Myocyte (in vitro differentiated cells): ENCODE measurements around the gene KCMF1. TPM values are rescaled to one million over a fixed set of nuclear protein-coding genes. Genes with fewer than 3 reads are reported as not detected.
A peak's percentile ranks its signal among the peaks of the same experiment; 100 is the strongest.

Source experiments
- DNase-seq: peaks from one replicate; pipeline ENCODE4 v3.0.0-alpha.2; 2012; ENCODE audit warnings: low read depth
- total RNA-seq: library from RNA; depleted of rRNA; stranded (reverse); fragments of >200 nt; gene quantifications from 2 replicates; pipeline ENCODE4 v1.2.3, GENCODE V29; 2014

KCMF1 gene
- total RNA-seq, 1 donor from 2014 or later = 79.6 TPM

GRCh38 chr2:85077859-85078419 is 107.0 kb downstream of the KCMF1 start:
- DNase-seq = no peak

DNA sequence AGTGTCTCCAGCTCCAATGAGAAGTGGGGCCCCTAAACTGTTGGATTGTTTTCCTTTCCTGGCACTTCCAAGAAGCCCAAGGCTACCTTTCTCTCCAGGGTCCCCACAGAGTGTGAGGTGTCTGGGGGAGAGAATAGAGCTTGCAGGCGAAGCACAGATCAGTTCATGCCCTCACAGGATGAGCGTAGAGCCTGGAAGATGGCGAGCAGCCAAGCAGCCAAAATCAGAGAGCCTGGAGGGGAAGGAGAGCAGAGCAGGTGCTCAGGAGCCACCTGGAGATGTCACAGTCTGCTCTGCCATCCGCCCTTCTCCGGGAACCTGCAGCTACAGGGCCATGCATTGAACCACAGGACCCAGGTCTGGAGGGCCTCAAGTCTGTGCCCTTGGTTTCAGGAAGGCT is 107.6 kb downstream of the KCMF1 start:
- DNase-seq = no peak

DNA sequence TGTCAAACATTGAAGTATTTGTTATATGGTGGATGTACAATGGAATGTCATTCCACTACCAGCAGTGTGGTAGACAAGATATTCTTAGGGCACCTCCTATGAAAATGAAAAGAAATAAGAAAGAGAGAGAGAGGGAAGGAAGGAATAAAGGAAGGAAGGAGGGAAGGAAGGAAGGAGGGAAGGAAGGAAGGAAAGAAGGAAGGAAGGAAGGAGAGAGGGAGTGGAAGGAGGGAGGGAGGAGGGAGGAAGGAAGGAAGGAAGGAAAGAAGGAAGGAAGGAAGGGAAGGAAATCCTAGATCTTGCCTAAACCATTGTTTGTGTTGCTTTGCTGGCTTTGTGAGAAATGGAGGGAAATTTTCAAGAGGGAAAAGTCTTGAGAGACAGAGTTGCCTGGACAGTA is 112.1 kb downstream of the KCMF1 start:
- no peak for DNase-seq

DNA sequence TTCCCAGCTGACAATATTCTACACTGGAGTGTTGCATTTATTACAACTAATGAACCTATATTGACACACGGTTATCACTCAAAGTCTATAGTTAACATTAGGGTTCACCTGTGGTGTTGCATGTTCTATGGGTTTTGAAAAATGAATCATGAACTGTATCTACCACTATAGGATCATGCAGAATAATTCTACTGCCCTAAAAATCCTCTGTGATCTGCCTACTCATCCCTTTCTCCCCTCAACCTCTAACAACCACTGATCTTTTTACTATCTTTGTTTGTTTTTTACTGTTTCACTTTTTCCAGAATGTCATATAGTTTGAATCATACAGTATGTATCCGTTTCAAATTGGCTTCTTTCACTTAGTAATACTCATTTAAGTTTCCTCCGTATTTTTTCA is 114.6 kb downstream of the KCMF1 start:
- no peak for DNase-seq

DNA sequence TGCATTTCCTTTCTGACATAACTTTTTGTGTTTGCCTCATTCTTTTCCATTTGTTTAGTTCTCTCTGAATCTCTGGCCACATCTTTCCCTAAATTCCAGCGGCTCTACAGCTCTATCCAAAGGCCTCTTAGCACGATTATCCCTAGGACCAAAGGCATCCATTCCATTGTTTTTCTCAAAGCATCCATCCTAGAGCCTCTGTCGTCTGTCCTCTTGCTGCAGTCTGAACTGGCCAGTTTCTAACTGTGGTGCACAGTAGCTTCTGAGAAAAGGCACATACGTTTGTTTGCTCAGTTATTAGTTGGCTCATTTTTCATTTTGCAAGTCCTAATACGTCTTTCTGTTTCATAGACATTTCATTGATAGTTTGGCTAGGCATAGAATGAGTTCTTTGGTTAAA is 116.6 kb downstream of the KCMF1 start:
- no peak for DNase-seq

DNA sequence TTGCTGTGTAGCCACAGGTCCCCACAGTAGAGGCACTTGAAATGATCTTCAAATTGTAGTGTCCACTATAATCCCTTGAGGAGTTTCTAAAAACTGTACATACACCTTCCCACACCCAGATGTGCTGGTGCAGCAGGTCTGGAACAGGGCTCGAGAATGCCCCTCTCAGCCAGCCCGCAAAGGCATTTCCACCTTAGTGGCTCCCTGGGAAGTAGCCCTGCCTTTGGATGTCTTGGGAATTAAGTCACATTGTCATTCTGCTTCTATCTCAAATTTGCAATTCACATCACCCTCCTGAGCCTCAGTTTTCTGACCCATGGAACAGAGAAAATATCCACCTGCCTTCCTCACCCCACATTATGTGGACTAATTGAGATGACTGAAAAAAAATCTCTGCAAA is 118.0 kb downstream of the KCMF1 start:
- no peak for DNase-seq

GRCh38 chr2:85089585-85089984 is 118.6 kb downstream of the KCMF1 start:
- peak; percentile 10 for DNase-seq

DNA sequence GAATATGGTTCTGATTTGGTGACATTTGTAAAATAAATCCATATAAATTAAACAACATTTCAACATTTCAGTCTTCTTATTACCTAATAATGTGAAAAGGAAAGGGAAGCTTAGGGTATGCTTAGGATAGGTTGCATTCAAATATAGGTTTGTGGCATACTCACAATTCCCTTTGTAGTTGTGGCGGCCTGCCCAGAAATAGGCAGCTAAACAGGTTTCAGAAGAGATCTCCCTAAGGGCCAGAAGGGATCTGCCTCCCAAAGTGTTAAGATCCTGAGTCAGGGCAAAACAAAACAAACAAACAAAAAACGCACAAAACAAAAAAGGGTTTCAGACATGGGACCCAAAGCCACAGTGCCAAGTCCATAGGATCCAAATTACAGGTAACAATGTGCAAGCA is 120.9 kb downstream of the KCMF1 start:
- DNase-seq = no peak

GRCh38 chr2:85095094-85095493 is 124.1 kb downstream of the KCMF1 start:
- no peak for DNase-seq

DNA sequence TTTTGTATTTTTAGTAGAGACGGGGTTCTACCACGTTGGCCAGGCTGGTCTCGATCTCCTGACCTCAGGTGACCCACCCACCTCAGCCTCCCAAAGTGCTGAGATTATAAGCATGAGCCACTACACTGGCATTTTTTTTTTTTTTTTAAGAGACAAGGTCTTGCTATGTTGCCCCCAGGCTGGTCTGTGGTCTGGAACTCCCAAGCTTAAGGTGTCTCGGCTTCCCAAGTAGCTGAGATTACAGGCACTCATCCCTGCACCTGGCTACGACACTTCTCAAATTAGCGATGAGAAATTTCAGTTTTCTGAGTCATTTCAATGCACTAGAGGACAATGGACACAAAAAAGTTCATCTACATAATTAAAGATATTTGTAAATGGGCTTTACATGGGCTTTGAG is 125.7 kb downstream of the KCMF1 start:
- DNase-seq = no peak

DNA sequence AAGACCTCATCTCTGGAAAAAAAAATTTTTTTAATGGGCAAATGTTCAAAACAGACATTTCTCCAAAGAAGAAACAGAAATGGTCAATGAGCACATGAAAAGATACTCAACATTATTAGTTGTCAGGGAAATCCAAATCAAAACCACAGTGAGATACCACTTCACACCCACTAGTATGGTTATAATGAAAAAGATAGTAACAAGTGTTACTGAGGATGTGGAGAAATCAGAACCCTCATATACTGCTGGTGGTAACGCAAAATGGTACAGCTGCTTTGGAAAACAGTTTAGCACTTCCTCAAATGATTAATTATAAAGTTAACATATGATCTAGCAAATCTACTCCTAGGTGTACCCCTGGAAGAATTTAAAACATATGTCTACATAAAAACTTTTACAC is 133.3 kb downstream of the KCMF1 start:
- no peak for DNase-seq

GRCh38 chr2:85106489-85107180 is 135.7 kb downstream of the KCMF1 start:
- no peak for DNase-seq

Other genes starting within 250 kb of the KCMF1 start
- gene TRABD2A, start 90.1 kb upstream of the KCMF1 start, total RNA-seq = 0.73 and 1.4 TPM in 2 replicates
- 1,553 and 1,708 TPM in 2 replicates for gene TMSB10, start 65.5 kb upstream of the KCMF1 start, total RNA-seq
- 0.53 and 0.78 TPM in 2 replicates for gene TCF7L1, start 162.2 kb downstream of the KCMF1 start, total RNA-seq